T-helper 2 cell treated with Interferon-gamma antibody and Interleukin-4, amounts not matched to agents 100 ng/mL and 5 ng/mL, for 36 hours (primary cell): ENCODE results near the gene KLHL22. TPM values are rescaled to one million over a fixed set of nuclear protein-coding genes. Genes with fewer than 3 reads are reported as not detected.

Source experiments
- intact Hi-C: fragments of 100-400 bp; cut with micrococcal nuclease; formaldehyde crosslinking; loops from one replicate; pipeline ENCODE4 v1.15.1; 2023
- total RNA-seq: library from RNA; stranded (reverse); gene quantifications from 2 replicates; pipeline ENCODE4 v1.2.3, GENCODE V29; 2022

Gene KLHL22
- total RNA-seq, 1 donor from 2014 or later = 52.1 TPM

GRCh38 chr22:20450551-20450906 lies 45.1 kb downstream of the KLHL22 start:
- intact Hi-C loops = no loop called here

GRCh38 chr22:20449819-20450550 lies 45.6 kb downstream of the KLHL22 start:
- intact Hi-C loops = no loop called here

- intact Hi-C loops = no loop called here
Observed at GRCh38 chr22:20448630-20449029, 47.0 kb downstream of the KLHL22 start.

DNA sequence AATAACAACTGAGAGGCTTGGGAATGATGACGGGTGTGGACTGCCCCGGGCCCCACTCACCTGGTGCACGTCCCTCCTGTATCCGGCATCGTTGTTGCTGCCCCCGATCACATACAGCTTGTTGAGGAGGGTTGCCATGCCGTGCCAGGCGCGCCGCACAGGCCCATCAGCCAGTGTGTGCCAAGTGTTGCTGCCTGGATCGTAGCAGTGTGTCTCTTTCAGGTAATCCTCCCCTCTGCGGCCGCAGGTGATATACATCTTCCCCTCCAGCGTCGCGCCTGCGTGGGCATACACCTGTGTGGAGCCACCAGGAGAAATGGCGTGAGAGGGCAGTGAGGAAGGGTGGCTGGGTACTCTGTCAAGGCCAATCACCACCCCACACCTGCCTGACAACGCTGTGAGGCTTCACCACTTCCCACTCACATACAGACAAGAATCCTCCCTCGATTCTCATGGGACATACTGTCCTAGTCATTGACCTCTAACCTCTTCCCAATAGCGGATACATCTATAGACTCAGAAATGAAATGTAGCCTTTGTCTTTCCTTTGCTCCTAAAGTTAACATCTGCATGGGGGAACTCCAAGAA lies 49.1 kb downstream of the KLHL22 start:
- intact Hi-C loops = no loop called here

DNA sequence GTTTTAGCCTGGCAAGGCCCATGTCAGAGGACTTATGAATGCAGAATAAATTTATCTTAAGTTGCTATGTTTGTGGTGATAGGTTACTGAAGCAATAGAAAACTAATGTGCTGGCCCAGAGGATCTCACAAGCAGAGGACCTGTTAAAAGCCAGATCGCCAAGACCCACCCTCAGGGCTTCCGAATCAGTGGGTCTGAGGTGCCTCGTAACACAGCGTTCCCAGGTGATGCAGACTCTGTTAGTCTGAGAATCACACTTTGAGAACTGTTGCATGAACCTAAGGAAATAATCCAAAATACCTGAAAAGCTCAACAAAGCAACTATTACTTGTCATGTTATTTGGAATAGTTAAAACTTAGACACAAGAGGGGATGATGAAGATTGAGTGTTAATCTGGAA lies 51.3 kb downstream of the KLHL22 start:
- intact Hi-C loops = no loop called here

DNA sequence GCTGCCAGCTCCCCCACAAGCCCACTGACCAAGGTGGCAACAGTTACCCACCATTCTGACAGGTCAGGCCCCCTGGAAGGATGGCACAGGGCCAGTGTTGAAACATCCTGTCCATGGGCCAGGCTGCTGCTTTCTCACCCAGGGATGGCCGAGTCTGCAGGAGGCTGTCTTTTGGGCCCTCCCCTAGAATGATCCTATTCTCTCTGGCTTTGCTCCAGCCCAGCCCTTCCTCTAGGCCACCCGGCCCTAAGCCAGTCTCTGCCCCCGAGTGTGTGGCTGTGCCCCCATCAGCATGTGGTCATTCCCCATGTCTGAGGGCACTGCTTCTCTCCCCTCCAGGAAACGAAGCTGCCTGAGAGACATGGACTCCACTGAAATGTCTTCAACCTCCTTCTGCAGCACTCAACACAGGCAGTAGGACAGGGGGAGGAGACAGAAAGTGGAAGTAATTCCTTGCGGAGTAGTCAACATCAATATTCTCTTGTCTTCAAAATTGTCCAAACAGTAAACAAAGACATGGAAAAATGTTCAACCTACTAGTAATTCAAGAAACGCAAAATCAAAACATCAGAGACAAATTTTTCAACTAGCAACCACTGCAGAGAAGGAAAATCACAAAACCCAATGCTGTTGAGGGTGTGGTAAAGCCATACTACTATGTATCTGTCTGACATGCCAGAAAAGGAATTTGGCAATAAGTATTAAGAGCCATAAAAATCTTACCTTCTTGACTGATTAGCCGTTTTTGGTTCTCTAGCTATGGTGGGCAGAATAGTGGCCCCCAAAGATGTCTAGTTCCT lies 52.9 kb downstream of the KLHL22 start:
- intact Hi-C loops = no loop called here

DNA sequence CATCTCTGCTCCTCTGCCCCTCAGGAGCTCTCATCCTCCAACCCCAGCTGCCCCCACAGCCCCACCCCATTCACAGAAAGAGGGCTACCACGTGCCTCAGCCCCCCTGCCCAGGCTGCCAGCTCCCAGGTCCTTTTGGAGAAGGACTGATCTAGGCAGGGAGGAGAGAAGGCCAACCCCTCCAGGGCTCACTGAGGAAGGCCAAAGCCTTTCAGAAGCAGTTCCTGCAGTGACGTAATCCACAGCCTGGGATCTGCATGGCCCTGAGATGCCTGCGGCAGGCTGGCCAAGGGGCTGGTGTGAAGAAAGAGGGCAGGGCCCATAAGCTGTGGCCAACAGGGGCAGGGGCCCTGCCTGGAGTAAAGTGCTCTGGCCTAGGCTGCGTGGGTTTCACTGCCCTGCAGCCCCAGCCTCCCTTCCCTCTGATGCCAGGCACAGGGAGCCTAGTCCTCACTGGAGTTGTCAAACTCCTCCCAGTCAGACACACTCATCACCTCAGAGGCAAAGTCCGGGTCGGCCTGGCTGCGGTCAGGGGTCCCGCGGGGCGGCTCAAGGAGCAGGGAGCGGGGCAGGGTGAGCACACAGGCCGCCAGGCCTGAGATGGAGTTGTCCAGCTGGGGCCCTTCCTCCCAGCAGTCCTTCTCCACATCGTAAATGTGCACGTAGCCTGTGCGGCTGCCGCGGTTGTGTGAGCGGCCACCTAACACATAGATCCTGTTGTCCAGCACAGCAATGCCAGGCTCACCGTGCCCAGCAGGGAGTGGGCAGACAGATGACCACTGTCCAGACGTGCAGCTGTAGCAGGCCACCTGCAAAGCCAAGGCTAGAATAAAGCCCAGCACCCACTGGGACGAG lies 53.7 kb downstream of the KLHL22 start:
- intact Hi-C loops = no loop called here

GRCh38 chr22:20440637-20441591 lies 54.7 kb downstream of the KLHL22 start:
- intact Hi-C loops = no loop called here

- intact Hi-C loops = loop anchor here (10.0 kb wide), 1 partner anchor 285 kb away; the partner anchor contains the start of gene CCDC188
Observed at GRCh38 chr22:20439928-20440575, 55.5 kb downstream of the KLHL22 start.

DNA sequence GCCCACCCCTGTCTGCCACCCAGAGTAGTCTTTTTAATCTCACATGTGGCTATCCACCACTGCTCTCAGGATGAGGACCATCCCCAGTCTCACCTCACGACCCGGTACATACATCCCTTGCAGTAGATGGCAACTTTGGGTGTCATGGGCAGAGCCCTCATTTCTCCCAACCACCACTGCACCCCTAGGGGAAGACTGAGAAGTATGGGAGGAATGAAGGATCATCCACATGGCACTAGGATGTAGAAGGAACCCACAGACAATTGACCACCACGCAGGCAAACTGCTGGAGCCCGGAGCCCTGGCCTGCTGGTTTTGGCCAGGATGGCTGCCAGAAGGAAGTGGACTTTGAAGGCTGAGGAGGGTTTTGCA lies 56.1 kb downstream of the KLHL22 start:
- intact Hi-C loops = loop anchor here (10.0 kb wide), 1 partner anchor 285 kb away; the partner anchor contains the start of gene CCDC188

GRCh38 chr22:20438678-20439492 lies 56.7 kb downstream of the KLHL22 start:
- intact Hi-C loops = loop anchor here (10.0 kb wide), 1 partner anchor 284 kb away; the partner anchor contains the start of gene CCDC188

GRCh38 chr22:20438427-20438677 lies 57.2 kb downstream of the KLHL22 start:
- intact Hi-C loops = loop anchor here (10.0 kb wide), 1 partner anchor 284 kb away; the partner anchor contains the start of gene CCDC188

DNA sequence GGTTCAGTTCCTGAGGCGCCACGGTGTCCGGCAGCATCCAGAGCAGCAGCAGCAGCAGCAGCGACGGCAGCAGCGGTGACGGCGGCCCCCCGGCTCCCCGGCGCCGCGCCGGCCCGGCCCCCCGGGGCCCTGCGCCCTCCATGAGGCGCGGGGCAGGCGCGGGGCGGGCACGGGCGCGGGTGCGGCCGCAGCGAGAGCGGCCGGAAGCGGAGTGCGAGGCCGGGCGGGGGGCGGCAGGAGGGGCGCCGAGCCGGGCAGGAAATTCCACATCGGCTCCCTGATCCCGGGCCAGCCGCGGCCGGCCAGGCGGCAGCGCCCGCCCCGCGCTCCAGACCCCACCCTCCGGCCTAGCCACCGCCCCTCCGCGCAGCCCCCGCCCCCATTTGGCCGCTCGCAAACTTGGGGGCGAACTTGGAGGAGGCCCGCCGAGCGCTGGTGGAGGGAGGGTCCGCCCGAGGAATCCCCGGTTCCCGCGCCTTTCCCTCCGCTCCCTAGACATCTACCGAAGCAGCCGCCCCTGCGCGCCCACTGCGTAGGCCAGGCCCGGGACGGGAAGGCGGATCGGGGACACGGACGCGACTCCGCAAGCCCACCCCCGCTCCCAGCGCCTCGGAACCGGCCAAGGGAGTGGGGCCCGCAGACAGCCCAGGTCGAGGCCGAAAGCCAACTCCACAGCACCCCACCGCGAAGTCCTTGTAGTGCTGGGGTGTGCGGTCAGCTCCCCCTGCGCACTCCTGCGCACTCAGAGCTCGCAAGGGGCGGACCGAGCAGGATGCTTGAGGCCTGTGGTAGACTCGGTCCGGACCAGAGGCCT lies 57.8 kb downstream of the KLHL22 start, which contains the start of gene SCARF2:
TSS of gene SCARF2 (minus strand) at position 213 of the 814 bp plus-strand sequence. CDS start at position 142, 71 bp downstream.
- intact Hi-C loops = loop anchor here (10.0 kb wide), 1 partner anchor 283 kb away; the partner anchor contains the start of gene CCDC188

DNA sequence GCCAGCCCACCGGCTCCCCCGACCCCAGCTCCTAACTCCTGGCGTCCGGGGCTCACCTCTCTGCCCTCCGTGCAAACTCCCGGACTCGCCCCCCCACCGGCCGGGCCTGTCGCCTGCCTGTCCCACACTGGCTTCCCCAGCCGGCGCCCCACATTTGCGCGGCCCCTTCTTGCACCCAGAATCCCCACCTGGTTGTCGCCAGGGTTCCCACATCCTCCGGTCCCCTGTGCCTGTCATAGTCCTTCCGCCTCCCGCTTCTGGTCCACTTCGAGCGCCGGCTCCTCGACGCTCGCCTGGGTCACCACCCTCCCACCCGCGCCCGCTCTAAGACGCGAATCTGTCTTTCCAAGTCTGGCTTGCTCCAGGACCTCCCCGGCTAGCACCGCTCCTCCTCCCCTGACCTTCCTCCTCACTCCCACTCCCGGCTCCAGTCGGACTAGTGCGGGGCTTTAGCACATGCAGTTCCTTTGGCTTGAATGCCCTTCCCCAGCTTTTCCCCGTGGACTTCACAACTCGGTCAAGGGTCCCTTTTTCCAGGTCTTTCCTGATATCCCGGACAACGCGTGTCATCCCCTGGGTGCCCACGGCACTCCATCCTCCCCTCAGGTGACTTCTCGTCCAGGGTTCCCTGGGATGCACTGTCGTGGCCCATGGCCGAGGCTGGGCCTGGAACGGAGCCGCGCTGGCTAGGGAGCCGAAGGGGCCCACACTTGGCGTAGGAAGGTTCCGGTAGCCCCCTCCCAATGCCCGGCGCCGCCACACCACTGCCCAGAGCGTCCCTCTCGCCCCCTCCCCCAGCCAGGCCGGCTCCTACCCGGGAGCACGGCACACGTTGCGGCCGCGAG lies 58.6 kb downstream of the KLHL22 start:
- intact Hi-C loops = loop anchor here (10.0 kb wide), 1 partner anchor 282 kb away; the partner anchor contains the start of gene CCDC188

GRCh38 chr22:20436307-20436767 lies 59.3 kb downstream of the KLHL22 start:
- intact Hi-C loops = loop anchor here (10.0 kb wide), 1 partner anchor 282 kb away; the partner anchor contains the start of gene CCDC188
